HepG2 (cell line): ENCODE data around the gene ECSIT. TPM values are rescaled to one million over a fixed set of nuclear protein-coding genes. Genes with fewer than 3 reads are reported as not detected.
A peak's percentile ranks its signal among the peaks of the same experiment; 100 is the strongest.

Experiments used
- AKAP8 ChIP-seq: sonication (generic); formaldehyde crosslinking; IDR thresholded peaks from 2 replicates; pipeline ENCODE4 v1.5.1; 2020; ENCODE audit warnings: mild to moderate bottlenecking, missing genetic modification reagents
- CREM ChIP-seq, 2 experiments: sonication (generic) in 1 of 2; formaldehyde crosslinking in 1 of 2; IDR thresholded peaks; 2 replicates each; pipeline versions ENCODE4 v1.4.0 to v1.6.1; 2016 to 2020; ENCODE audit warnings: antibody characterized with exemption in 1 of 2, mild to moderate bottlenecking in 1 of 2, missing genetic modification reagents in 1 of 2
- HNRNPK ChIP-seq: fragments of 200-400 bp; formaldehyde crosslinking; IDR thresholded peaks from 2 replicates; pipeline ENCODE4 v1.6.1; 2018; ENCODE audit warnings: low read length, low read depth, moderate library complexity, mild to moderate bottlenecking; ENCODE audit not compliant: poor library complexity, severe bottlenecking
- JUNB ChIP-seq: sonication (generic); formaldehyde crosslinking; IDR thresholded peaks from 2 replicates; pipeline ENCODE4 v1.8.0; 2022; ENCODE audit warnings: missing genetic modification reagents, mild to moderate bottlenecking, borderline replicate concordance
- MAX ChIP-seq: IDR thresholded peaks from 2 replicates; pipeline ENCODE4 v1.6.1; 2012; ENCODE audit warnings: inconsistent platforms
- MZF1 ChIP-seq: sonication (generic); formaldehyde crosslinking; IDR thresholded peaks from 2 replicates; pipeline ENCODE4 v1.8.1; 2023; ENCODE audit warnings: mild to moderate bottlenecking, missing genetic modification reagents, borderline replicate concordance
- PHF8 ChIP-seq: sonication (generic); formaldehyde crosslinking; IDR thresholded peaks from 2 replicates; pipeline ENCODE4 v1.5.0; 2020; ENCODE audit warnings: missing genetic modification reagents
- PLSCR1 ChIP-seq: sonication (generic); formaldehyde crosslinking; IDR thresholded peaks from 2 replicates; pipeline ENCODE4 v1.5.0; 2020; ENCODE audit warnings: missing genetic modification reagents, mild to moderate bottlenecking, borderline replicate concordance
- RBM22 ChIP-seq: fragments of 200-400 bp; formaldehyde crosslinking; optimal IDR thresholded peaks from 2 replicates; pipeline ENCODE3; 2017; ENCODE audit warnings: mild to moderate bottlenecking, low read length, moderate library complexity
- RFX1 ChIP-seq: fragments of 450-650 bp; IDR thresholded peaks from 2 replicates; pipeline ENCODE4 v1.6.1; 2017
- SALL1 ChIP-seq: sonication (generic); formaldehyde crosslinking; IDR thresholded peaks from 2 replicates; pipeline ENCODE4 v1.8.0; 2022; ENCODE audit warnings: mild to moderate bottlenecking, missing genetic modification reagents
- SP5 ChIP-seq: IDR thresholded peaks from 2 replicates; pipeline ENCODE4 v1.6.1; 2016; ENCODE audit warnings: low read depth, borderline replicate concordance
- SRSF1 ChIP-seq: fragments of 200-400 bp; formaldehyde crosslinking; optimal IDR thresholded peaks from 2 replicates; pipeline ENCODE3; 2017; ENCODE audit warnings: mild to moderate bottlenecking, low read depth, low read length, moderate library complexity
- ZBED4 ChIP-seq: sonication (generic); formaldehyde crosslinking; IDR thresholded peaks from 2 replicates; pipeline ENCODE4 v1.4.0; 2020; ENCODE audit warnings: missing genetic modification reagents, borderline replicate concordance
- ZBTB3 ChIP-seq: sonication (generic); formaldehyde crosslinking; IDR thresholded peaks from 2 replicates; pipeline ENCODE4 v1.4.0; 2020; ENCODE audit warnings: low read depth, mild to moderate bottlenecking, moderate library complexity, missing genetic modification reagents, borderline replicate concordance
- ZNF230 ChIP-seq: sonication (generic); formaldehyde crosslinking; IDR thresholded peaks from 2 replicates; pipeline ENCODE4 v1.4.0; 2020; ENCODE audit warnings: mild to moderate bottlenecking, missing genetic modification reagents
- ZNF274 ChIP-seq: sonication (generic); formaldehyde crosslinking; IDR thresholded peaks from 2 replicates; pipeline ENCODE4 v1.5.1; 2020; ENCODE audit warnings: mild to moderate bottlenecking, missing genetic modification reagents
- ZNF574 ChIP-seq: sonication (generic); formaldehyde crosslinking; IDR thresholded peaks from 2 replicates; pipeline ENCODE4 v1.4.0; 2020; ENCODE audit warnings: missing genetic modification reagents
- ZNF607 ChIP-seq: sonication (generic); formaldehyde crosslinking; IDR thresholded peaks from 2 replicates; pipeline ENCODE4 v1.5.1; 2020; ENCODE audit warnings: missing genetic modification reagents, mild to moderate bottlenecking, borderline replicate concordance
- ZNF761 ChIP-seq: sonication (generic); formaldehyde crosslinking; conservative IDR thresholded peaks from 2 replicates; pipeline ENCODE4 v1.4.0; 2020; ENCODE audit warnings: mild to moderate bottlenecking, missing genetic modification reagents
- ZNF766 ChIP-seq: sonication (generic); formaldehyde crosslinking; IDR thresholded peaks from 2 replicates; pipeline ENCODE4 v1.5.0; 2020; ENCODE audit warnings: missing genetic modification reagents, borderline replicate concordance
- polyA plus RNA-seq, 8 experiments: library from polyadenylated mRNA; depleted of rRNA in 3 of 8; stranded (reverse) in 7 of 8; unstranded in 1 of 8; fragments of >200 nt; fragmentation: Illumina TruSeq in 4 of 8; extraction: Trizol in 4 of 8; gene quantifications; 2 replicates each; pipeline versions ENCODE4 v1.2.1 to v1.2.3, GENCODE V29; 2011 to 2016; ENCODE audit warnings: low read depth in 4 of 8, missing spikeins in 1 of 8, mixed read lengths in 1 of 8; ENCODE audit not compliant: insufficient read depth in 1 of 8
- total RNA-seq, 5 experiments: library from RNA; depleted of rRNA; stranded (reverse); fragments of >200 nt; fragmentation: Illumina TruSeq; extraction: Trizol; gene quantifications; 2 replicates each; pipeline ENCODE4 v1.2.3, GENCODE V29; 2016; ENCODE audit warnings: low read depth in 1 of 5
- TF ChIP-seq, protein P1 (sequence below): sonication (generic); formaldehyde crosslinking; IDR thresholded peaks from 2 replicates; pipeline ENCODE4 v1.4.0; 2020; ENCODE audit warnings: missing genetic modification reagents

The ECSIT gene
- total and polyA plus RNA-seq, 2 of the 13 experiments (the other 11 are each of a cell fraction or from before 2014, with no cell fraction given), result 36.4 to 62.3 TPM

DNA sequence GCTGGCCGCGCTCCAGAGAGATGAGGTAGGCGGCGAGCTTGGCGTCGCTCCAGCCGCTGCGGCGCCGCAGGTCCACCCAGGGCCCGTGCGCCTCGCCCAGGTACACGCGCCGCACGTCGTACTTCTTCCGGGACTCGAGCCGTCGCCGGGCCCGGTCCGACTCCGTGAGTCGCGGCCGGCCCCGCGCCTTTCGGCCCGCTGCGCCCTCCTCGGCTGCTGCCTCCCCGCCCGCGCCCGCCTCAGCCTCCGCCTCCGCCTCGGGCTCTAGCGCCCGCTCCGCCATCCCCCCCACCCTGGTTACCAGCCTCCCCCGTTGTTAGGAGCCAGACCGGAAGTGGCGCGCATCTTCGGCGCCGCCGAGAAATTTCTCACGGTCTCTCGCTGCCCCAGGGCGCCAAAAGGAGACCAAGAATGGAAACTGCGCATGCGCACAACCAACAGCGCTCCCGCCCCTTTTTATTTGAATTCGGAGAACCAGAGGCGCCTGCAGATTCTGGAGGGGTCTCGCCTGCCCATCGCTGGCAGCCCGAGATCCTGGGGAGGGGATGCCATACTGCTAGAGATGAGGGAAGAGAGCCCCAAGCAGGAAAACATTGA is 23.3 kb downstream of the ECSIT start, which contains the start of gene ZNF653 (continued):
- TF ChIP-seq ZNF574 (CRISPR knock-in tag) (peak; percentile 62), PLSCR1 (no peak), CREM (IDR thresholded peaks at IDR 0.05) (peak; percentile 97), CREM (CRISPR knock-in tag; IDR thresholded peaks at IDR 0.05) (peak; percentile 70), HNRNPK (peak; percentile 22), ZNF607 (CRISPR knock-in tag) (peak; percentile 25), ZNF274 (CRISPR knock-in tag) (peak; percentile 31; the same call in 1 of the 2 replicates), RBM22 (peak; percentile 64), SP5 (0 out of 2 replicates have a peak, but pooled peaks have one; percentile 24), AKAP8 (CRISPR knock-in tag) (peak; percentile 84; the same call in 1 of the 2 replicates), SALL1 (CRISPR knock-in tag) (peak; percentile 51), JUNB (CRISPR knock-in tag) (no peak), ZNF766 (no peak), SRSF1 (peak; percentile 73), RFX1 (peak; percentile 66), MAX (peak; percentile 68; the same call in 1 of the 2 replicates), ZNF230 (peak; percentile 47; the same call in 1 of the 2 replicates), MZF1 (CRISPR knock-in tag) (no peak), ZBED4 (CRISPR knock-in tag) (no peak), ZNF761 (peak; percentile 67; the same call in 1 of the 2 replicates), ZBTB3 (CRISPR knock-in tag) (peak; percentile 87; the same call in 1 of the 2 replicates), PHF8 (CRISPR knock-in tag) (peak; percentile 71)
- TF ChIP-seq, protein P1, sequence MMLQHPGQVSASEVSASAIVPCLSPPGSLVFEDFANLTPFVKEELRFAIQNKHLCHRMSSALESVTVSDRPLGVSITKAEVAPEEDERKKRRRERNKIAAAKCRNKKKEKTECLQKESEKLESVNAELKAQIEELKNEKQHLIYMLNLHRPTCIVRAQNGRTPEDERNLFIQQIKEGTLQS (CRISPR knock-in tag), result 0 out of 2 replicates have a peak, but pooled peaks have one; percentile 9
